ENCODE measurements around the gene WNT1. TPM values are rescaled to one million over a fixed set of nuclear protein-coding genes. Genes with fewer than 3 reads are reported as not detected.

The WNT1 gene
- total RNA-seq, 1 experiment from 2014 or later: not detected

- DNase-seq: peak; percentile 92
- peak overlapping the region; percentile 23 for H3K4me3 ChIP-seq (ENCODE audit: insufficient read depth, low read depth, low read length)
- no peaks in the 10 kb centered on the region for H3K36me3 ChIP-seq (replicated peaks; ENCODE audit: control insufficient read depth, insufficient read depth, low read length)
- H3K27me3 ChIP-seq (ENCODE audit: control insufficient read depth, insufficient read depth, low read length): peaks cover 80% of the 10 kb centered on the region
Observed at GRCh38 chr12:48969833-48970701, 8.1 kb upstream of the WNT1 start.

- peak; percentile 68 for DNase-seq
- peaks cover 88% of the 10 kb centered on the region for H3K27me3 ChIP-seq (ENCODE audit: control insufficient read depth, insufficient read depth, low read length)
- peak overlapping the region; percentile 60; the same call in 1 of the 2 replicates for H3K4me3 ChIP-seq (ENCODE audit: insufficient read depth, low read depth, low read length)
- H3K36me3 ChIP-seq (replicated peaks; ENCODE audit: control insufficient read depth, insufficient read depth, low read length): no peaks in the 10 kb centered on the region
Observed at GRCh38 chr12:48970702-48971334, 7.3 kb upstream of the WNT1 start.

DNA sequence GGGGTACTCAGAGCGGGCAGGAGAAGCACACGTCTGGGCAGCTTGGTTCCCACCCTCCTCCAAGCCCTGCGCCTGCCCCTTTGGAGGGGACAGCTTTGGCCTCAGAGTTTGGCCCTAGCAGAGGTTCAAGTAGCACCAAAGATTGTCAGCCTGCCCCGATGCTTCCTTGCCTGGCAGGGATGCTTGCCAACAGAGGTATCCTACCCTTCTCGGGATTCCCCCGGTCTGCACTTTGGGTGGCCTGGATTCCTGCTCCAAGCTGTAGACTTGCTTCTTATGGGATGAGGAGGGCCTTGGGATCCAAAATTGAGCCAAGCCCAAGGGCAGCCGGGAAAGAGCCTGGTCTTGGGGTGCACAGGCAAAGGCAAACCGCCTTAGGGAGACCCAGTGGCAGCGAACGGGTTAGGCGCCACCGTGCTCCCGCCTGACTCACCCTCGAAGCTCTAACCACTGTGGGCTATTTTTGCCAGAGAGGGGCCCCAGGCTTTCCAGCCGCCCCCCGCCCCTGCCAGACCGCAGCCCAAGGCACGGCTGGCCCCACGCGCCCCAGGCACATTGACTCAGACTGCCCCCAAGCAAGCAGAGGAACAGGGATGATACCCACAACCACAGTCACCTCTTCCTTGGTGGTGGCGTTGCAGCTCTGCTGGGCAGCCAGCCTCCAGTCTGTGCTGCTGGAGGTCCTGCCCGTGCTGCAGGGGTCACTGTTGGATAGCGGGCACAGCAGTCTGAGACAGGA is 5.7 kb upstream of the WNT1 start:
- Histone ChIP-seq H3K36me3 (replicated peaks; ENCODE audit: control insufficient read depth, insufficient read depth, low read length) (no peaks in the 10 kb centered on the region), H3K27me3 (ENCODE audit: control insufficient read depth, insufficient read depth, low read length) (peaks cover 94% of the 10 kb centered on the region), H3K4me3 (ENCODE audit: insufficient read depth, low read depth, low read length) (no peak overlapping the region)
- peak; percentile 74 for DNase-seq

- H3K36me3 ChIP-seq (replicated peaks; ENCODE audit: control insufficient read depth, insufficient read depth, low read length): no peaks in the 10 kb centered on the region
- no peak overlapping the region for H3K4me3 ChIP-seq (ENCODE audit: insufficient read depth, low read depth, low read length)
- no peak for DNase-seq
- peaks cover 96% of the 10 kb centered on the region for H3K27me3 ChIP-seq (ENCODE audit: control insufficient read depth, insufficient read depth, low read length)
Observed at GRCh38 chr12:48972952-48973483, 5.1 kb upstream of the WNT1 start.

- H3K4me3 ChIP-seq (ENCODE audit: insufficient read depth, low read depth, low read length): no peak overlapping the region
- peak; percentile 71 for DNase-seq
- peaks cover 96% of the 10 kb centered on the region for H3K27me3 ChIP-seq (ENCODE audit: control insufficient read depth, insufficient read depth, low read length)
- no peaks in the 10 kb centered on the region for H3K36me3 ChIP-seq (replicated peaks; ENCODE audit: control insufficient read depth, insufficient read depth, low read length)
Observed at GRCh38 chr12:48973531-48973930, 4.6 kb upstream of the WNT1 start.

DNA sequence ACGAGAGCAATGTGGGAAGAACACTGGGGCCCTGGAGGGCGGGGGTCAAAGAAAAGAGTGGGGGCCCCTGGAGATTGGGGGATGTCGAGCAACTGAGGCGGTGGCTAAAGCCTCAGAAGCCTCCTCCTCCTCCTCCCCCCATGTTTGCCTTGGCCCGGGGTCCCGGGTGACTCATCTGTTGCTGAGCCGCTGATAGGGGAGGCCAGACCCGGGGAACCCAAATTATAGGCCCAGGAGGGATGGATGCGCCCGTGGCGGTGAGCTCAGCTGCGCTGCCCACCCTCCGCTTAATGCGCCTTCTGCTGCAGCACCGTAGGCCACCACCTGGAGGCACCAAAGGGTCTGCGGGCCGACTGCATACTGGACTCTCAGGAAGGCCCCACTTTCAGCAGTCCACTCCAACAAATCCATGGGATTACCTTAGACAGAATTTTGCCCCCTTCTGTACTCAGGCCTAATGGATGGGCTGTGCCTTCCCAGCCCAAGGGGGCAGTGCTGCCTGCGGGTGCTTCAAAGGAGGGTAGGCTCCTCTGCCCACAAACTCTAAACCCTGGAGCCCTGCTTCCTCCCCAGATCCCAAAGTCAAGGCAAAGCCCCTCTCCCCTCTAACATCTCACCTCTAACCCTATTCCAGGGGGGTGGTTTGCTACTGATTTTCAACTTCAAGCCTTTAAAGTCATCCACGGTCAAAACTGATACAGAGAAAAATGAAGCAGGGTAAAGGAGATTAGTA is 4.0 kb upstream of the WNT1 start:
- DNase-seq: peak; percentile 89
- H3K4me3 ChIP-seq (ENCODE audit: insufficient read depth, low read depth, low read length): no peak overlapping the region; the same call in 1 of the 2 replicates
- no peaks in the 10 kb centered on the region for H3K36me3 ChIP-seq (replicated peaks; ENCODE audit: control insufficient read depth, insufficient read depth, low read length)
- H3K27me3 ChIP-seq (ENCODE audit: control insufficient read depth, insufficient read depth, low read length): peaks cover 98% of the 10 kb centered on the region

DNA sequence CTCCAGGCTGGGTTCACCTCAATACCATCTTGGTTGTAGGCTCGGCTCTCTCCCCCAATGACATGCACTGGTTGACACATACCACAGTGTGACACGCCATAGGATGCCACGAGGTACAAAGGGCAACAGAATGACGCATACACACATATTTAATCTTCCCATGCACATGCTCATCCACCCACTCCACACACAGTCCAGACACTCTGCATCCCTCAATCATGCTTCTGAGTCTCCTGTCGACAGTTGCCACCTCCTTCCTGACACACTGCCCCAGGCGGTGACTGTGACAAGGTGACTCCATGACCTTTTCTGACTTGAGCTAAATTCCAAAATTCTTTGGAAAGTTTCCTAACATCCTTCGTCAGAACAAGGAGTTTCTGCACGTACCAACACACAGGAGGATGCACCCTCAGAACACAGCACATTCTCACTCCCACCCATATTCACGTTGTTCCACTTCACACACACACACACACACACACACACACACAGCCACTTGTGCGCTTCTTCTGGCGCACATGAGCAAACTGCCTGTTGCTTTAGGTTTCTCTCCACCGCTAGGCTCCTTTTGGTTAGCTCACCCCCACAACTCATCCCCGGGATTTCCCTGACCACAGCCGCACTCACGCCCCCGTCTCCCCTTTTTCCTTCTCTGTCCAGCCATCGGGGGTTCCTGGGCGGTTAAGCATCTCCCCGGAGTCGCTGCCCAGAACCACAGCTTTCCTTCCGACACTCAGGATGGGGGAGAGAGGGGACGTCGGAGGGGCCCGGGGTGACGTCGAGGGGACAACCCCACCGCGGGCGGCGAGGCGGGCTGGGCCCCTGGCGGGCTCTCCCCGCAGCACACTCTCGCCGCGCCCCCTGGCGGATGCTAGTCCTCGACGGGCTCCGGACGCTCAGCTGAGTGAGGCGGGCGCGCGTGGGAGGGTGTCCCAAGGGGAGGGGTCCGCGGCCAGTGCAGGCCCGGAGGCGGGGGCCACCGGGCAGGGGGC is 536 bp upstream of the WNT1 start:
- no peaks in the 10 kb centered on the region for H3K36me3 ChIP-seq (replicated peaks; ENCODE audit: control insufficient read depth, insufficient read depth, low read length)
- DNase-seq: peak; percentile 94
- H3K27me3 ChIP-seq (ENCODE audit: control insufficient read depth, insufficient read depth, low read length): peaks cover 98% of the 10 kb centered on the region
- H3K4me3 ChIP-seq (ENCODE audit: insufficient read depth, low read depth, low read length): peak overlapping the region; percentile 12

DNA sequence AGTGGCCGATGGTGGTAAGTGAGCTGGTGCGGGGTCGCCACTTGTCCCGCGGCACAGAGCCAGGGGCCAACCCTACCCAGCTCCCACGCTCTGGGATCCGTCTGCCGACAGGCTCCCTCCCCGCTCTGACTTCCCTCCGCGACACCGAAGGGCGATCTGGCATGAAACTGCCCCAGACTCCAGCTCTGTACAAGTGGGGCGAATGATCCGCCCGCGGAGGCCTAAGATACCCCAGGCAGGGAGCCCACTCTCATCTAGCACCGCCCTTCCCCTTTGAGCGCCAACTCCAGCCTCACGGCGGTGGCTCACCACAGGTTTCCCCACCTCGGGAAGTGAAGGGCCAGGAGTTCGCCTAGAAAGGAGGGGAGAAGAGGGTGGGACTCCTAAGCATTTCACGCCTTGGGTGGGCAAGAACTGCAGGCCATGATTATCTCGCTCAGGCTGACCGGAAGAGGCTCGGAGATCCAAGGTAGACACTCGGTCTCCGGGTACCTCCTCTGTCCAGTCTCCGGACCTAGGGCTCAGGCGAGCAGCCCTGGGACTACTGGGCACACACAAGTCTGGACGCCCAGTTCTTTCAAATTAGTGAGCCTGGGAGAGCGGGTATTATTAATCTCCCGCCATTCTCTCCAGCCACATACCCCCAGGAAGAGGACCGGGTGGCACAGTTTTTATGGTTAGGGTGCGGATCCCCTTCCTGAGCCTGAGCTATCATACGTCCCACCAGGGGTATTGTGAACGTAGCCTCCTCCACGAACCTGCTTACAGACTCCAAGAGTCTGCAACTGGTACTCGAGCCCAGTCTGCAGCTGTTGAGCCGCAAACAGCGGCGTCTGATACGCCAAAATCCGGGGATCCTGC is 849 bp downstream of the WNT1 start:
- Histone ChIP-seq H3K4me3 (ENCODE audit: insufficient read depth, low read depth, low read length) (peak overlapping the region; percentile 12), H3K27me3 (ENCODE audit: control insufficient read depth, insufficient read depth, low read length) (peaks cover 97% of the 10 kb centered on the region), H3K36me3 (replicated peaks; ENCODE audit: control insufficient read depth, insufficient read depth, low read length) (no peaks in the 10 kb centered on the region)
- peak; percentile 68 for DNase-seq

- H3K4me3 ChIP-seq (ENCODE audit: insufficient read depth, low read depth, low read length): peak overlapping the region; percentile 3; the same call in 1 of the 2 replicates
Observed at GRCh38 chr12:48979602-48980388, 1.7 kb downstream of the WNT1 start.

DNA sequence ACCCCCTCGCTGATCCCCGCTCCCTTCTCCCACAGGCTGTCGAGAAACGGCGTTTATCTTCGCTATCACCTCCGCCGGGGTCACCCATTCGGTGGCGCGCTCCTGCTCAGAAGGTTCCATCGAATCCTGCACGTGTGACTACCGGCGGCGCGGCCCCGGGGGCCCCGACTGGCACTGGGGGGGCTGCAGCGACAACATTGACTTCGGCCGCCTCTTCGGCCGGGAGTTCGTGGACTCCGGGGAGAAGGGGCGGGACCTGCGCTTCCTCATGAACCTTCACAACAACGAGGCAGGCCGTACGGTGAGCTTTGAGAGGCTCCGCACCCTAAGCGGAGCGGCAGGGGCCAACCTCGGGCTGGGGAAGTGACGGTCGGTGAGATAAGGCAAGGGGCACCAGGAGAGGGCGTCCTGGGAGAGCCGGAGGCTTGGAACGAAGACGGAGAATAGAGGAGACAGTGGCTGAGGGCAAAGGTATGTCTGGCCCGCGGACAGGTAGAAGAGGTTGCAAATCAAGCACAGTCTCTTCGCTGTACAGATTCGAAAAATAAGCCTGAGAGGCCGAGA is 2.3 kb downstream of the WNT1 start:
- peak; percentile 94 for DNase-seq
- H3K4me3 ChIP-seq (ENCODE audit: insufficient read depth, low read depth, low read length): peak overlapping the region; percentile 40
- H3K36me3 ChIP-seq (replicated peaks; ENCODE audit: control insufficient read depth, insufficient read depth, low read length): no peaks in the 10 kb centered on the region
- peaks cover 97% of the 10 kb centered on the region for H3K27me3 ChIP-seq (ENCODE audit: control insufficient read depth, insufficient read depth, low read length)

More at GRCh38 chr12:48979602-48980388, 1.7 kb downstream of the WNT1 start:
- H3K27me3 ChIP-seq (ENCODE audit: control insufficient read depth, insufficient read depth, low read length): peaks cover 97% of the 10 kb centered on the region
- peak; percentile 76 for DNase-seq
- H3K36me3 ChIP-seq (replicated peaks; ENCODE audit: control insufficient read depth, insufficient read depth, low read length): no peaks in the 10 kb centered on the region

DNA sequence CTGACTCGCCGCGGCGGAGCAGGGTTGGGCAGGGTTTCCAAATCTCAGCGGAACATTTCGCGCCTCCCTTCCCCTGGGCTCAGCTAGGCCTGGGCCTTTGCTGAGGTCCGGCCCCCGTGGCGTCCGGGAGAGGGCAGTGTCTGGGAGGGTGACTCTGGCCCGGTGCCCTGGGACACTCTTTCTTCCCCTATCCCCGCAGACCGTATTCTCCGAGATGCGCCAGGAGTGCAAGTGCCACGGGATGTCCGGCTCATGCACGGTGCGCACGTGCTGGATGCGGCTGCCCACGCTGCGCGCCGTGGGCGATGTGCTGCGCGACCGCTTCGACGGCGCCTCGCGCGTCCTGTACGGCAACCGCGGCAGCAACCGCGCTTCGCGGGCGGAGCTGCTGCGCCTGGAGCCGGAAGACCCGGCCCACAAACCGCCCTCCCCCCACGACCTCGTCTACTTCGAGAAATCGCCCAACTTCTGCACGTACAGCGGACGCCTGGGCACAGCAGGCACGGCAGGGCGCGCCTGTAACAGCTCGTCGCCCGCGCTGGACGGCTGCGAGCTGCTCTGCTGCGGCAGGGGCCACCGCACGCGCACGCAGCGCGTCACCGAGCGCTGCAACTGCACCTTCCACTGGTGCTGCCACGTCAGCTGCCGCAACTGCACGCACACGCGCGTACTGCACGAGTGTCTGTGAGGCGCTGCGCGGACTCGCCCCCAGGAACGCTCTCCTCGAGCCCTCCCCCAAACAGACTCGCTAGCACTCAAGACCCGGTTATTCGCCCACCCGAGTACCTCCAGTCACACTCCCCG is 3.0 kb downstream of the WNT1 start:
- DNase-seq: peak; percentile 93
- Histone ChIP-seq H3K27me3 (ENCODE audit: control insufficient read depth, insufficient read depth, low read length) (peaks cover 97% of the 10 kb centered on the region), H3K4me3 (ENCODE audit: insufficient read depth, low read depth, low read length) (peak overlapping the region; percentile 40), H3K36me3 (replicated peaks; ENCODE audit: control insufficient read depth, insufficient read depth, low read length) (no peaks in the 10 kb centered on the region)

Data from H7 (cell line).